Keratinocyte (primary cell): ENCODE data around the gene NR3C2. TPM values are rescaled to one million over a fixed set of nuclear protein-coding genes. Genes with fewer than 3 reads are reported as not detected.
A peak's percentile ranks its signal among the peaks of the same experiment; 100 is the strongest.

Experiments used
- DNase-seq: peaks from one replicate; pipeline ENCODE4 v3.0.0-alpha.2; 2011; ENCODE audit warnings: low read depth, missing footprints, low spot score
- FAIRE-seq: peaks from 2 replicates; lab custom pipeline; 2011; peaks lifted over from hg19 to GRCh38; lab: Jason Lieb, UNC
- H2AFZ ChIP-seq: 2 replicates; pipeline ENCODE4 v1.6.0; 2012; ENCODE audit warnings: low read length, control low read depth, inconsistent platforms; ENCODE audit not compliant: control insufficient read depth
- H3K27ac ChIP-seq: 2 replicates; pipeline ENCODE4 v1.5.1; 2011; ENCODE audit warnings: low read length; ENCODE audit not compliant: control insufficient read depth, insufficient read depth
- H3K27me3 ChIP-seq: 3 replicates; pipeline ENCODE4 v1.6.0; 2011; ENCODE audit warnings: low read length; ENCODE audit not compliant: control insufficient read depth, insufficient read depth; ENCODE audit errors: extremely low read depth
- H3K36me3 ChIP-seq, 2 experiments: 2 replicates in 1 of 2; 3 replicates in 1 of 2; pipeline ENCODE4 v1.5.1; 2011; ENCODE audit warnings: low read length in 2 of 2, mild to moderate bottlenecking in 1 of 2; ENCODE audit not compliant: control insufficient read depth in 2 of 2, insufficient read depth in 2 of 2; ENCODE audit errors: extremely low read depth in 1 of 2
- H3K4me1 ChIP-seq: 3 replicates; pipeline ENCODE4 v1.5.1; 2011; ENCODE audit warnings: low read length; ENCODE audit not compliant: control insufficient read depth, insufficient read depth; ENCODE audit errors: extremely low read depth
- H3K4me2 ChIP-seq: 3 replicates; pipeline ENCODE4 v1.6.0; 2011; ENCODE audit warnings: low read depth, low read length; ENCODE audit not compliant: control insufficient read depth, insufficient read depth; ENCODE audit errors: extremely low read depth
- H3K4me3 ChIP-seq, 3 experiments: fragments of 200-600 bp in 1 of 3; sonication (generic) in 1 of 3; 2 replicates in 2 of 3; 3 replicates in 1 of 3; pipeline ENCODE4 v1.5.1; 2011 to 2016; ENCODE audit warnings: low read length in 3 of 3, mild to moderate bottlenecking in 3 of 3, control low read depth in 2 of 3, inconsistent platforms in 1 of 3, low read depth in 1 of 3, mixed read lengths in 1 of 3, mixed run types in 1 of 3, moderate library complexity in 1 of 3; ENCODE audit not compliant: control insufficient read depth in 2 of 3, insufficient read depth in 2 of 3; ENCODE audit errors: extremely low read depth in 1 of 3
- H3K79me2 ChIP-seq: 2 replicates; pipeline ENCODE4 v1.6.0; 2012; ENCODE audit warnings: low read length; ENCODE audit not compliant: control insufficient read depth, insufficient read depth
- H3K9ac ChIP-seq: 3 replicates; pipeline ENCODE4 v1.6.0; 2011; ENCODE audit warnings: low read length; ENCODE audit not compliant: control insufficient read depth, insufficient read depth; ENCODE audit errors: extremely low read depth
- H3K9me1 ChIP-seq: 3 replicates; pipeline ENCODE4 v1.6.0; 2011; ENCODE audit warnings: low read length; ENCODE audit not compliant: control insufficient read depth, insufficient read depth; ENCODE audit errors: extremely low read depth
- H3K9me3 ChIP-seq: 2 replicates; pipeline ENCODE4 v1.5.1; 2012; ENCODE audit warnings: low read depth, low read length; ENCODE audit not compliant: control insufficient read depth
- H4K20me1 ChIP-seq: 3 replicates; pipeline ENCODE4 v1.6.0; 2011; ENCODE audit warnings: low read length; ENCODE audit not compliant: control insufficient read depth, insufficient read depth; ENCODE audit errors: extremely low read depth
- EZH2 ChIP-seq: IDR thresholded peaks from one replicate; pipeline ENCODE4 v1.6.1; 2012; ENCODE audit warnings: inconsistent platforms, mild to moderate bottlenecking, low read length, moderate library complexity
- dilution Hi-C: fragments of 300-500 bp; cut with MboI; formaldehyde crosslinking; loops from one replicate; pipeline ENCODE4 v1.7.0; 2020; ENCODE audit warnings: low sequenced_read_pairs; ENCODE audit not compliant: extremely low pct_ligation_motif_present
- polyA plus RNA-seq, 5 experiments: library from polyadenylated mRNA; depleted of rRNA in 3 of 5; stranded (reverse) in 3 of 5; stranded (forward) in 1 of 5; unstranded in 1 of 5; fragments of >200 nt; gene quantifications; 1 replicate in 1 of 5; 2 replicates in 3 of 5; 3 replicates in 1 of 5; pipeline versions ENCODE4 v1.2.1 to v1.2.3, GENCODE V29; 2011 to 2012; ENCODE audit warnings: missing spikeins in 2 of 5, low read depth in 1 of 5, low replicate concordance in 1 of 5
- TF ChIP-seq, protein P1 (sequence below), 3 experiments: IDR thresholded peaks in 1 of 3; conservative IDR thresholded peaks in 1 of 3; optimal IDR thresholded peaks in 1 of 3; 2 replicates in 2 of 3; 3 replicates in 1 of 3; pipeline versions ENCODE3 to v1.5.1; 2011; ENCODE audit warnings: low read length in 3 of 3, mild to moderate bottlenecking in 3 of 3, moderate library complexity in 2 of 3, control low read depth in 1 of 3, inconsistent platforms in 1 of 3; ENCODE audit not compliant: insufficient read depth in 2 of 3; ENCODE audit errors: extremely low read depth in 1 of 3

The NR3C2 gene
- polyA plus RNA-seq, 1 donor (not counting 4 experiments of a cell fraction or from before 2014, with no cell fraction given) = 1.5 TPM

- Histone ChIP-seq H3K27me3 (no peaks in the 10 kb centered on the region), H3K4me3 (no peak overlapping the region), H3K79me2 (no peaks in the 10 kb centered on the region), H3K36me3 (no peaks in the 10 kb centered on the region), H3K4me2 (no peak overlapping the region), H3K4me1 (peaks cover 37% of the 10 kb centered on the region), H3K27ac (no peak overlapping the region), H3K9me1 (no peaks in the 10 kb centered on the region), H3K9ac (no peak overlapping the region), H3K9me3 (no peaks in the 10 kb centered on the region), H4K20me1 (no peaks in the 10 kb centered on the region), H2AFZ (no peak overlapping the region)
- FAIRE-seq (peak; percentile 75), DNase-seq (peak; percentile 69)
- dilution Hi-C loops = no loop called here
- TF ChIP-seq, protein P1, sequence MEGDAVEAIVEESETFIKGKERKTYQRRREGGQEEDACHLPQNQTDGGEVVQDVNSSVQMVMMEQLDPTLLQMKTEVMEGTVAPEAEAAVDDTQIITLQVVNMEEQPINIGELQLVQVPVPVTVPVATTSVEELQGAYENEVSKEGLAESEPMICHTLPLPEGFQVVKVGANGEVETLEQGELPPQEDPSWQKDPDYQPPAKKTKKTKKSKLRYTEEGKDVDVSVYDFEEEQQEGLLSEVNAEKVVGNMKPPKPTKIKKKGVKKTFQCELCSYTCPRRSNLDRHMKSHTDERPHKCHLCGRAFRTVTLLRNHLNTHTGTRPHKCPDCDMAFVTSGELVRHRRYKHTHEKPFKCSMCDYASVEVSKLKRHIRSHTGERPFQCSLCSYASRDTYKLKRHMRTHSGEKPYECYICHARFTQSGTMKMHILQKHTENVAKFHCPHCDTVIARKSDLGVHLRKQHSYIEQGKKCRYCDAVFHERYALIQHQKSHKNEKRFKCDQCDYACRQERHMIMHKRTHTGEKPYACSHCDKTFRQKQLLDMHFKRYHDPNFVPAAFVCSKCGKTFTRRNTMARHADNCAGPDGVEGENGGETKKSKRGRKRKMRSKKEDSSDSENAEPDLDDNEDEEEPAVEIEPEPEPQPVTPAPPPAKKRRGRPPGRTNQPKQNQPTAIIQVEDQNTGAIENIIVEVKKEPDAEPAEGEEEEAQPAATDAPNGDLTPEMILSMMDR (optimal IDR thresholded peaks at IDR 0.05 in 1 of 3, IDR thresholded peaks at IDR 0.05 in 1 of 3, conservative IDR thresholded peaks at IDR 0.05 in 1 of 3; ENCODE audit: extremely low read depth in 1 of 3, insufficient read depth in 2 of 3, low read length in 3 of 3) = peak; percentile 37 to 69 (median 41)
- no peak for TF ChIP-seq EZH2
Observed at GRCh38 chr4:148056879-148057278, 385.3 kb downstream of the NR3C2 start.

- DNase-seq = no peak
- H2AFZ ChIP-seq = no peak overlapping the region
- no peaks in the 10 kb centered on the region for H3K79me2 ChIP-seq
- H3K9me3 ChIP-seq = no peaks in the 10 kb centered on the region
- peaks cover 0 to 3% of the 10 kb centered on the region in 2 experiments for H3K36me3 ChIP-seq
- no peak overlapping the region for H3K27ac ChIP-seq
- no peak overlapping the region for H3K4me3 ChIP-seq
- no peaks in the 10 kb centered on the region for H3K9me1 ChIP-seq
- no peaks in the 10 kb centered on the region for H3K27me3 ChIP-seq
- no peak overlapping the region for H3K9ac ChIP-seq
- H3K4me2 ChIP-seq = no peak overlapping the region
- TF ChIP-seq, protein P1 (optimal IDR thresholded peaks at IDR 0.05 in 1 of 3, IDR thresholded peaks at IDR 0.05 in 1 of 3, conservative IDR thresholded peaks at IDR 0.05 in 1 of 3; ENCODE audit: extremely low read depth in 1 of 3, insufficient read depth in 2 of 3, low read length in 3 of 3) = no peak
- no peak for TF ChIP-seq EZH2
- dilution Hi-C loops = no loop called here
- H3K4me1 ChIP-seq = peaks cover 27% of the 10 kb centered on the region
- FAIRE-seq = no peak
- H4K20me1 ChIP-seq = no peaks in the 10 kb centered on the region
Observed at GRCh38 chr4:148055844-148056243, 386.4 kb downstream of the NR3C2 start.
